Stimulated activated CD8-positive, alpha-beta memory T cell treated with anti-CD3 and anti-CD28 coated beads, Interleukin-15, amount 100 ng/mL, for 4 hours (primary cell): ENCODE results near the gene SCMH1.

Experiments
- DNase-seq, 2 donors: peaks; one replicate each; pipeline ENCODE4 v3.0.0-alpha.2; 2020; ENCODE audit warnings: low read depth in 2 of 2

SCMH1 gene

GRCh38 chr1:41097105-41097504, 145.0 kb downstream of the SCMH1 start:
- no peak for DNase-seq

DNA sequence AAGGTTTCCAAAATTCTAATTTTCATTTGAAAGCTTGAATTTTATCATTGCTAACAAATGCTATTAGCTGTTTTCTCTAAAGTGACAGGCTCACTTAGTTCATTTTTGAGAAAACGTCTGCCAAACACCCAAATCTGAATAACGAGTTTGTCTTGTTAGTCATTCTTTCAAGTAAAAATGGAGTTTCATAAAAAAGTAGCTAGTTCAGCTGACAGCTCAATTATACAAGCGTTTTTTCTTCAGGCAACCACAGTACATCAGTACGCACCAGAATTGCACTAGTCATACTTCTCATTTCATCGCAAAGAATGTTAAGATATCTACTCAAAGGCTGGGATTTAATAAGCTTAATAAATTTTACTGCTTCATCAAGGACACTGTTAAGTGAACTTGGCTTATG, 148.3 kb downstream of the SCMH1 start:
- no peak for DNase-seq

- DNase-seq: no peak
Measured at GRCh38 chr1:41086921-41087320, 155.2 kb downstream of the SCMH1 start.

DNA sequence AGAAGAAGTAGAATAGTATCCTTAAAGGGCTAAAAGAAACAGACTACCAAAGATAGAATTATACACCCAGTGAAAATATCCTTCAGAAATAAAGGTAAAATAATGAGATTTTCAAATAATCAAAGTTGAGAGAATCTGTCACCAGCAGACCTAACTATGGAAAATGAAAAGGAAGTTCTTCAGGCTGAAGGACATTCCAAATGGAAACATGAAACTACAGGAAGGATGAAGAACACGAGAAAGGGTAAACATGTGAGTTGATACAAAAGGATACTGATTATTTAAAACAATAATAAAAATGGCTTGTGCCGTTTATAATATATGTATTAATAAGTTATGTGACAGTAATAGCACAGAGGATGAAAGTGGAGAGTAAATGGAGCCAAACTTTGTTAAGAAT, 163.5 kb downstream of the SCMH1 start:
- no peak for DNase-seq

GRCh38 chr1:41078193-41078592, 163.9 kb downstream of the SCMH1 start:
- DNase-seq: no peak

- no peak for DNase-seq
Measured at GRCh38 chr1:41073971-41074370, 168.1 kb downstream of the SCMH1 start.

GRCh38 chr1:41072051-41072450, 170.1 kb downstream of the SCMH1 start:
- DNase-seq: no peak

DNA sequence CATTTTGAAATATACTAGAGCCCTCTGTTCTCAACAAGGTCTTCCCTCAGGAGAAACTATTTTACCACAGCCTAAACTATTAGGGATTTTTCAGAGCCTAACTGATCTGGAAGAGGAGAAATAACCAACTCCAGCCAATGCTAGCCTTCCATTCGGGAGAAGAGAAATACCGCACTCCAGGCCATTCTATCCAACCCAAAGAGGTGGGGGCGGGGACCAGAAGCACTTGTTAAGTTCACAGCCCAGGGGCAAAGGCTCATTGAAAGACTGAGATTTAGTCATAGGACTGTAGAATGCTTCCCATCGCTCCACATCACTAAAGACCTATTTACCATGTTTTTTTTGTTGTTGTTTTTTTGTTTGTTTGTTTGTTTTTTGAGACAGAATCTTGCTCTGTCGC, 185.2 kb downstream of the SCMH1 start:
- DNase-seq: no peak

DNA sequence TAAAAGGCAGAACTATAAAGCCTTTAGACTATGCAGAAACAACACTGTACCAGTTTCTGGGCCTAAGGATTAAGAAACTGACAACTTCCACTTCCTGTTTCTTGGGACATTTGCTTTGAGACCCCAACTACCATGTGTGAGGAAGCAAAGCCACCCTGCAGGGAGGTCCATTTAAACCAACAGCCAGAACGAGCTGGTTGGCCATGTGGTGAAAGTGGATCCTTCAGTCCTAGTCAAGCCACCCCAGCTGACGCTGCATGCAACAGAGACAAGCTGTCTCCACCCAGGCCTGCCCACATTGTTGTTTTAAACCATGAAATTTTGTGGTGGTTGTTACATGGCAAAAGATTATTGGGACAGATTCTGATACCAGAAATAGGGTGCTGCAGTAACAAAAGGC, 188.8 kb downstream of the SCMH1 start:
- no peak for DNase-seq

- no peak for DNase-seq
Measured at GRCh38 chr1:41051022-41051421, 191.1 kb downstream of the SCMH1 start.

DNA sequence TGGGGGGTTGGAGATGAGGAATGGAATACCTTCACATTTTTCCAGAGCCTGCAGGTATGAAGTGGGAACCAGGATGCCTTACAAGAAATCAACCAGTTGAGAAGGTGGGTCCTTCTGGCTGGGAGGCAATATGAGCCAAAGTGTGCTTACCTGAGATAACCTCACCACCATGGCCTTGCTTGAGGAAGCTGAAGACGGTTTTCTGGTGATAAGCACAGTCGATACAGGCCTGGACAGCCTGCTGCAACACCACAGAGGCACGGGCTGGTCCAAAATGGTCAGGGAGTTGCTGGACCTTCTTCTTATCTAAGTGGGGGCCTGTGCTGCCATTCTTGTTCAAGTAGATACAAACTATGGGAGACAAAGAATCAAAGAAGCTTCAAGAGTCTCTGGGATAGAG, 193.6 kb downstream of the SCMH1 start:
- no peak for DNase-seq

DNA sequence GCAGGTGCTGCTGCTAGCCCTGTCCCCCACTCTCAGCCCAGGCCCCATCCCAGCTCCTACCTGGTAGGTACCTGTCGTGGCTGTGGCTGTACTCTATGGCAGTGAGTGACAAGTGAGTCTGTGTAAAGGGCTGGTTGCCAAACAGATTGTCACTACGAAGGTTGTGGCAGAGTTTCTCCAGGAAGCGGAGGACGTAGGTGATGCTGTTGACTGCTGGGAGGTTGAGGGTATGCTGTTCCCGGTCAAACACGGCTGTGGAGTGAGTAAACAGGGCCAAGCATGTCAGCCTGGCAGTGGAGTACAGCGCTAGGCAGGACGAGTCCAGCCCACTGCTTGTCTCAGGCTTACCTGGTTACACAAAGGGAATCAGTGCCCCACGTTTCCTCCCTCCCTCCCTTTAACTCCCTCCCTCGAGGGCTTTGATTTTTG, 195.7 kb downstream of the SCMH1 start:
- no peak for DNase-seq

DNA sequence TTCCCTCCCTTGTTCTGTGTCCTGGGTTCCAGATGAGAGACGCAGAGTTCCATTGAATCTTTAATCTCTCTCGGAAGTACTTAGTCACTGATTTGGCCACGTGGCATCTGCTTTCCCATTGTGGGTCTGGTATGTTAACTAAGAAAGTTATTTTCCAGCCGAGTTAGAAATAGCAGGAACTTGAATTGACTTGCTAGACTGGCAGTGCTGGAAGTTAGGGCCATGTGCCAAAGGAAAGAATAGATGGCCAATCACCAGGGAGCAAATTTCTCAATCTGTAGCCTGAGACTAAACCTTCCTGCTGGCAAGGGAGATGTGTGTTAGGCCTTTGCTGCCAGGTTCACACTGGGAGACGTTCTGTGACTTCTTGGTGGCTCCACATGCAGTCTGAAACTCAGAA, 196.4 kb downstream of the SCMH1 start:
- DNase-seq: no peak

GRCh38 chr1:41044187-41044586, 197.9 kb downstream of the SCMH1 start:
- DNase-seq: no peak

GRCh38 chr1:41041614-41042270, 200.4 kb downstream of the SCMH1 start:
- DNase-seq: no peak

DNA sequence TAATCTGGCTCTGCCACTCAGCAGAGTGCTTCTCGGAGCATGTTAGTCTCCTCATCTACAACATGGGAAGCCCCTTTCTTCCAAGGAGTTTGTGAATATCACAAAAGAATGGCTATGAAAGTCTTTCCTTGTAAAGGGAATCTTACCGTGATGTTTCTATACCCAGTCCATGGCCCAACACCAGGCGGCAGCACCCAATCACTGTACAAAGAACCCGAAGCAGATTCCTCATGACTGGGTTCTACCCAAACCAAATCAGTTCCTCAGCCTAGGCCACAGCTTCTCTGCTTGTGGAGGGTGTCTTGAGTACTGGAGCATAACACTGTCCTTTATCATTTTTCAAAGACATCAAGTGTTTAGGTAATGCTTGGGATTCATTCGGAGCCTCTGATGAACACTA, 204.0 kb downstream of the SCMH1 start:
- no peak for DNase-seq

DNA sequence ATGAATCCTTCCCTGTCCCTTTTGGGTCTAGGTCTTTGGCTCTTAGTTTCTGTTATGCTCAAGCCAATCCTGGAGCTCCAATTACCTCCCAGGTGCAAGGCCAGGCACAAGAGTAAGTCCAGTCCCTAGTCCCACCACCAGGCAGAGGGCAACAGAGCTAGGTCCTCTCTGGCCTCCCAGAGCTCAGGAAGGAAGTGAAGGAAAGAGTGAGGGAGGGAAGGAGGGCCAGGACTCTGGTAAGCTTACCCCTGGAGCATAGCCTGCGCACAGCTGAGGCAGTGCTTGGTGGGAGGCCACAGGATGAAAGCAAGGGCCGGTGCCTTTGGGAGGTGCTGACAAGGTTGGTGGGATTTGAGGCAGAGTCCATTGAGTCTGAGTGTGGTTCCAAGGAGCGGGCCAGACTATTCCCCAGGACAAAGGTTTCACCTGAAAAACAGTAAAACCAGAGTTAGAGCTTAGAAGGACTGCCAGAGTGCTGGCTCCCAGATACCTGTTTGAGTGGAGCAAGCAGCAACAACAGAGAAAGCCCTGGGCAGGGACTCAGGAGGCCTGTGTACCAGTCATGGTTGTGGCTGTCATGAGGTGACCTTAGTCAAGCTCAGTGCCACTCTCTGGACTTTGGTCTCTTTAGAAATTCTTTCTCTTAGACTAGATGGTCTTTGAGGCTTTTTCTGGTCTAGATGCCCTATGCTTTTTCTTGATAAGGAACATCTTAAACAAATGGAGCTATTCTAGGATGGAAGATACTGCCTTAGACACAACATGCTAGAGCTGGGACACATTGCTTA, 204.8 kb downstream of the SCMH1 start:
- DNase-seq: no peak

DNA sequence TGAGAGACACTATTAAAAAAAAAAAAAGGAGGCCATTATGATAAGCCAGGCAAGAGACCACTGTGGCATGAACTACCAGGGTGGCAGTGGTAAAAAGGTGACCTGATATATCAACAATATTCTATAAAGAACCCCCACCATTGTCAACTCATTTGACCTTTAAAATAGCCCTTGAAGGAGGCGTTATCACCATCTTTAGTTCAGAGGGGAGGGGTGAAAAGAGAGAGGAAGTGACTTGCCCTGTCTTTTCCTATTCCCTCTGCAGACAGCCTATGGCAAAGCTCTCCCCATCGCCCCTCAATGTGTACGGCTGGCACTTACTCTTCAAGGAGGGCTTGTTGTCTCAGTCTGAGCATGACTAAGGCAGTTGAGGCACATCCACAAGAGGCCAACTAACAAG, 208.8 kb downstream of the SCMH1 start:
- no peak for DNase-seq

- no peak for DNase-seq
Measured at GRCh38 chr1:41032147-41032546, 210.0 kb downstream of the SCMH1 start.

GRCh38 chr1:41030872-41031616, 211.1 kb downstream of the SCMH1 start:
- DNase-seq: no peak

- no peak for DNase-seq
Measured at GRCh38 chr1:41028034-41028642, 214.0 kb downstream of the SCMH1 start.
